Measurements from ENCODE around the gene MEI4.
"Not testable (repeated sequence)": the region's sequence is repeated elsewhere in the genome, so short reads cannot be mapped to it uniquely, and the experiment has no call there.

MEI4 gene

GRCh38 chr6:77644102-77644705 is 8.6 kb upstream of the MEI4 start:
- H3K4me1 ChIP-seq (ENCODE audit: control insufficient read depth, insufficient read depth, low read length), result no peaks in the 10 kb centered on the region
- no peaks in the 10 kb centered on the region for H3K27me3 ChIP-seq (ENCODE audit: control insufficient read depth, insufficient read depth, low read length)
- H3K36me3 ChIP-seq (ENCODE audit: control insufficient read depth, insufficient read depth, low read length), result no peaks in the 10 kb centered on the region
- no peak overlapping the region for H3K4me3 ChIP-seq (ENCODE audit: low read length)
- no peak overlapping the region for H3K27ac ChIP-seq (ENCODE audit: low read depth, low read length)
- H3K9ac ChIP-seq (ENCODE audit: low read length), result no peak overlapping the region

GRCh38 chr6:77650098-77650663 is 2.7 kb upstream of the MEI4 start:
- Histone ChIP-seq H3K27ac (ENCODE audit: low read depth, low read length) (no peak overlapping the region), H3K4me1 (ENCODE audit: control insufficient read depth, insufficient read depth, low read length) (no peaks in the 10 kb centered on the region), H3K4me3 (ENCODE audit: low read length) (no peak overlapping the region), H3K36me3 (ENCODE audit: control insufficient read depth, insufficient read depth, low read length) (no peaks in the 10 kb centered on the region), H3K9ac (ENCODE audit: low read length) (no peak overlapping the region), H3K27me3 (ENCODE audit: control insufficient read depth, insufficient read depth, low read length) (no peaks in the 10 kb centered on the region)

DNA sequence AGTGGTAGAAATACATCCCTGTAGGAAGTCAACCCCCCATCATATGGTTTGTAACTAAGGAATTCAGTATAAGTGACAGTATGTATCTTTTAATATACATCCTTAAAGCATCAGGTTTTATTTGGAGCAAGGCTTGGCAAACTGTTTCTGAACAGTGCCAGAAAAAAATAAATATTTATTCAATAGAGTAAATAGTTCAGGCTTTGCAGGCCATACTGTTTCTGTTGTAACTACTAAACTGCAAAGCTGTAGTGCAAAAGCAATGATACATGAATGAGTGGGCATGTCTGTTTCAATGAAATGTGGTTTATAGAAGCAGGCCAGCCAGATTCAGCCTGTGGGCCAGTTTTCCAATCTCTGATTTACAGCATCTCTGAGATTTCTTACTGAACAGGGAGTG is 977 bp downstream of the MEI4 start:
- Histone ChIP-seq H3K27me3 (ENCODE audit: control insufficient read depth, insufficient read depth, low read length) (no peaks in the 10 kb centered on the region), H3K4me1 (ENCODE audit: control insufficient read depth, insufficient read depth, low read length) (no peaks in the 10 kb centered on the region)

DNA sequence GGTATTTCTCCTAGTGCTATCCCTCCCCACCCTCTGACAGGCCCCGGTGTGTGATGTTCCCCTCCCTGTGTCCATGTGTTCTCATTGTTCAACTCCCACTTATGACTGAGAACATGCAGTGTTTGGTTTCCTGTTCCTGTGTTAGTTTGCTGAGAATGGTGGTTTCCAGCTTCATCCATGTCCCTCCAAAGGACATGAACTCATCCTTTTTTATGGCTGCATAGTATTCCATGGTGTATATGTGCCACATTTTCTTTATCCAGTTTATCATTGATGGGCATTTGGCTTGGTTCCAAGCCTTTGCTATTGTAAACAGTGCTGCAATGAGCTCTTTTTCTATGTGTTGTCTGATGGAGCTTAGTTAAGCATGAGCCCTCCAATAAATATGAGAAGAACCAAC is 2.2 kb downstream of the MEI4 start:
- H3K36me3 ChIP-seq (ENCODE audit: control insufficient read depth, insufficient read depth, low read length); H3K27me3 ChIP-seq (ENCODE audit: control insufficient read depth, insufficient read depth, low read length); H3K4me3 ChIP-seq (ENCODE audit: low read length); H3K4me1 ChIP-seq (ENCODE audit: control insufficient read depth, insufficient read depth, low read length); H3K27ac ChIP-seq (ENCODE audit: low read depth, low read length); H3K9ac ChIP-seq (ENCODE audit: low read length): not testable (repeated sequence)

More for the DNA sequence above, 977 bp downstream of the MEI4 start:
- Histone ChIP-seq H3K9ac (ENCODE audit: low read length) (no peak overlapping the region), H3K27ac (ENCODE audit: low read depth, low read length) (no peak overlapping the region), H3K4me3 (ENCODE audit: low read length) (no peak overlapping the region), H3K36me3 (ENCODE audit: control insufficient read depth, insufficient read depth, low read length) (no peaks in the 10 kb centered on the region)

- Histone ChIP-seq H3K27ac (ENCODE audit: low read depth, low read length) (no peak overlapping the region), H3K36me3 (ENCODE audit: control insufficient read depth, insufficient read depth, low read length) (no peaks in the 10 kb centered on the region), H3K4me3 (ENCODE audit: low read length) (no peak overlapping the region), H3K4me1 (ENCODE audit: control insufficient read depth, insufficient read depth, low read length) (no peaks in the 10 kb centered on the region), H3K9ac (ENCODE audit: low read length) (no peak overlapping the region), H3K27me3 (ENCODE audit: control insufficient read depth, insufficient read depth, low read length) (no peaks in the 10 kb centered on the region)
Observed at GRCh38 chr6:77656999-77657764, 4.3 kb downstream of the MEI4 start.

DNA sequence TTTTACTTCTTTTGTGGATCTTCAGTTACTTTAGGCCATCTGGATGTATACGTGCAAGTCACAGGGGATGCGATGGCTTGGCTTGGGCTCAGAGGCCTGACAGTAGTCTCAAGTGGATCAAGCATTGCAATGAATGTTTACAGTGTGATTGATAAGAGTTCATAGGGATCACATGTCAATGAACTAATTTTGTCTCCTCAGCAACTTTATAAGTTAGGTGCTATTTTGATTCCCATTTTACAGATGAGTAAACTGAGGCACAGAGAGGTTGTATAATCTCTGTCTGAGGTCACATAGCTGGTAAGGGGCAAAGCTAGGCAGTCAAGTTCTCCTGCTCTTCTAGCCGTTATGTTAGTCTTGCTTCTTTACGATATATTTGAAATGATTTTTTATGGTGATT is 13.5 kb downstream of the MEI4 start:
- H3K9ac ChIP-seq (ENCODE audit: low read length), result no peak overlapping the region

DNA sequence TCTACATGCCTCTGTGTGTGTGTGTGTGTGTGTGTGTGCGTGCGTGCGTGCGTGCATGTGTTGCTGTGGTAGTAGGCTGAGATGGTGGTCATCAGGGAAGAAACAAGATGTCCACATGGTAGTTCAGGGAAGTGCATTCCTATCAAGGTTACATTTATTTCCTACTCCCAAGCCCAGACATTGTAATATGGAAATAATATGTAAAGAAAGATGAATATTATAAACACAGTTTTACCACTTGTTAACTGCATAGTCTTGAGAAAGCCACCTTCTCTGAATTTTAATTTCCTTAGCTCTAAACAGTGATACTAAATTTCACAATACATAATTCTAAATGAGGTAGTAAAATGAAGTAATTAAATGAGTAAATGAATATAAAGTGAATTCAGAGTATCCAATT is 14.0 kb downstream of the MEI4 start:
- Histone ChIP-seq H3K36me3 (ENCODE audit: control insufficient read depth, insufficient read depth, low read length) (no peaks in the 10 kb centered on the region), H3K27me3 (ENCODE audit: control insufficient read depth, insufficient read depth, low read length) (no peaks in the 10 kb centered on the region), H3K4me3 (ENCODE audit: low read length) (no peak overlapping the region), H3K4me1 (ENCODE audit: control insufficient read depth, insufficient read depth, low read length) (no peaks in the 10 kb centered on the region), H3K27ac (ENCODE audit: low read depth, low read length) (no peak overlapping the region), H3K9ac (ENCODE audit: low read length) (no peak overlapping the region)

More for the DNA sequence above, 13.5 kb downstream of the MEI4 start:
- no peaks in the 10 kb centered on the region for H3K27me3 ChIP-seq (ENCODE audit: control insufficient read depth, insufficient read depth, low read length)
- H3K4me3 ChIP-seq (ENCODE audit: low read length), result no peak overlapping the region
- H3K36me3 ChIP-seq (ENCODE audit: control insufficient read depth, insufficient read depth, low read length), result no peaks in the 10 kb centered on the region
- H3K27ac ChIP-seq (ENCODE audit: low read depth, low read length), result no peak overlapping the region
- no peaks in the 10 kb centered on the region for H3K4me1 ChIP-seq (ENCODE audit: control insufficient read depth, insufficient read depth, low read length)

GRCh38 chr6:77669913-77670312 is 17.1 kb downstream of the MEI4 start:
- H3K27me3 ChIP-seq (ENCODE audit: control insufficient read depth, insufficient read depth, low read length), result no peaks in the 10 kb centered on the region
- no peak overlapping the region for H3K9ac ChIP-seq (ENCODE audit: low read length)
- H3K27ac ChIP-seq (ENCODE audit: low read depth, low read length), result no peak overlapping the region
- no peaks in the 10 kb centered on the region for H3K36me3 ChIP-seq (ENCODE audit: control insufficient read depth, insufficient read depth, low read length)
- H3K4me1 ChIP-seq (ENCODE audit: control insufficient read depth, insufficient read depth, low read length), result no peaks in the 10 kb centered on the region
- H3K4me3 ChIP-seq (ENCODE audit: low read length), result no peak overlapping the region

DNA sequence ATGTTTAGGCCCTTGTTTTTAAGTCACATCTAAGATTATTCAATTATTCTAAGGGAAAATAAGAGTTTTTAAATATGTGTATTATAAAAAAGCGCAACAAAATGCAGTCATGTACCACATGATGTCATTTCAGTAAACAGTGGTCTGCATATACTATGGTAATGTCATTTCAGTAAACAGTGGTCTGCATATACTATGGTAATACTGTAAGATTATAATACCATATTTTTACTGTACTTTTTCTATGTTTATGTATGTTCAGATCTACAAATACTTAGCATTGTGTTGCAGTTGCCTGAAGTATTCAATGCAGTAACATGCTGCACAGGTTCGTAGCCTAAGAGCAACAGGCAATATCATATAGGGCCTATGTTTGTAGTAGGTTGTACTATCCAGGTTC is 21.4 kb downstream of the MEI4 start:
- H3K9ac ChIP-seq (ENCODE audit: low read length), result no peak overlapping the region
- no peaks in the 10 kb centered on the region for H3K36me3 ChIP-seq (ENCODE audit: control insufficient read depth, insufficient read depth, low read length)
- H3K27ac ChIP-seq (ENCODE audit: low read depth, low read length), result no peak overlapping the region
- no peaks in the 10 kb centered on the region for H3K4me1 ChIP-seq (ENCODE audit: control insufficient read depth, insufficient read depth, low read length)
- no peaks in the 10 kb centered on the region for H3K27me3 ChIP-seq (ENCODE audit: control insufficient read depth, insufficient read depth, low read length)
- no peak overlapping the region for H3K4me3 ChIP-seq (ENCODE audit: low read length)

- H3K36me3 ChIP-seq (ENCODE audit: control insufficient read depth, insufficient read depth, low read length), result no peaks in the 10 kb centered on the region
- H3K27me3 ChIP-seq (ENCODE audit: control insufficient read depth, insufficient read depth, low read length), result no peaks in the 10 kb centered on the region
- no peak overlapping the region for H3K9ac ChIP-seq (ENCODE audit: low read length)
- H3K4me1 ChIP-seq (ENCODE audit: control insufficient read depth, insufficient read depth, low read length), result no peaks in the 10 kb centered on the region
- H3K27ac ChIP-seq (ENCODE audit: low read depth, low read length), result no peak overlapping the region
- no peak overlapping the region for H3K4me3 ChIP-seq (ENCODE audit: low read length)
Observed at GRCh38 chr6:77678048-77678447, 25.2 kb downstream of the MEI4 start.

- Histone ChIP-seq H3K27me3 (ENCODE audit: control insufficient read depth, insufficient read depth, low read length) (no peaks in the 10 kb centered on the region), H3K9ac (ENCODE audit: low read length) (no peak overlapping the region)
Observed at GRCh38 chr6:77683515-77683914, 30.7 kb downstream of the MEI4 start.

GRCh38 chr6:77686931-77687330 is 34.1 kb downstream of the MEI4 start:
- Histone ChIP-seq H3K4me3 (ENCODE audit: low read length) (no peak overlapping the region), H3K36me3 (ENCODE audit: control insufficient read depth, insufficient read depth, low read length) (no peaks in the 10 kb centered on the region), H3K9ac (ENCODE audit: low read length) (no peak overlapping the region)

More at GRCh38 chr6:77683515-77683914, 30.7 kb downstream of the MEI4 start:
- H3K36me3 ChIP-seq (ENCODE audit: control insufficient read depth, insufficient read depth, low read length), result no peaks in the 10 kb centered on the region
- H3K4me3 ChIP-seq (ENCODE audit: low read length), result no peak overlapping the region
- H3K4me1 ChIP-seq (ENCODE audit: control insufficient read depth, insufficient read depth, low read length), result no peaks in the 10 kb centered on the region
- H3K27ac ChIP-seq (ENCODE audit: low read depth, low read length), result no peak overlapping the region

DNA sequence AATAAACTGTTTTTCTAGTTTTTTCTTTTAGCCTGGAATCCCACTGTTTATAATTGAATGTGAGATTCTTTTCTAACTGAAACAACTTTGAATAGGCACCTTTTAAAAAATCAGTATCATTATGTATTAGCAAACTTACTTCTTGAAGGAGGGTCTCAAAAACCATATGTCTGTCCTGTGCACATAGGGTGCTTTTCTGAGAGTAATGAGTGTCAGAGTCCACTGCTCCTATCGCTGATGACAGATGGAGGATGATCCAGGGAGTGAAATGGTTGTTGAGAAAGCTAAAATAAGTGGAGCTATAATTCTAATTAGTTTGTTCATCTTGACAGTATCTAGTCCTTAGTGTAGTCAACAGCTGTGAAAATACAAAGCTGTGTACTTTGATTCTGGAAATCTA is 35.8 kb downstream of the MEI4 start:
- no peak overlapping the region for H3K9ac ChIP-seq (ENCODE audit: low read length)
- no peak overlapping the region for H3K27ac ChIP-seq (ENCODE audit: low read depth, low read length)
- no peaks in the 10 kb centered on the region for H3K4me1 ChIP-seq (ENCODE audit: control insufficient read depth, insufficient read depth, low read length)
- no peaks in the 10 kb centered on the region for H3K36me3 ChIP-seq (ENCODE audit: control insufficient read depth, insufficient read depth, low read length)
- H3K4me3 ChIP-seq (ENCODE audit: low read length), result no peak overlapping the region
- no peaks in the 10 kb centered on the region for H3K27me3 ChIP-seq (ENCODE audit: control insufficient read depth, insufficient read depth, low read length)

More at GRCh38 chr6:77686931-77687330, 34.1 kb downstream of the MEI4 start:
- Histone ChIP-seq H3K27me3 (ENCODE audit: control insufficient read depth, insufficient read depth, low read length) (no peaks in the 10 kb centered on the region), H3K4me1 (ENCODE audit: control insufficient read depth, insufficient read depth, low read length) (no peaks in the 10 kb centered on the region), H3K27ac (ENCODE audit: low read depth, low read length) (no peak overlapping the region)

Measured in rectal smooth muscle tissue (tissue), 1 donor.